DMS114 treated with DMSO at 0.1 percent for 48 hours (cell line): ENCODE measurements around the gene ZNF845.
A peak's percentile ranks its signal among the peaks of the same experiment; 100 is the strongest.
"Not testable (repeated sequence)": the region's sequence is repeated elsewhere in the genome, so short reads cannot be mapped to it uniquely, and the experiment has no call there.

Experiments used
- DNase-seq: peaks from one replicate; lab custom pipeline; 2025; ENCODE audit not compliant: unreplicated experiment; lab: John Stamatoyannopoulos, UW

Gene ZNF845

GRCh38 chr19:53374743-53375142 lies 41.2 kb downstream of the ZNF845 start:
- DNase-seq: no peak

GRCh38 chr19:53381376-53381775 lies 47.8 kb downstream of the ZNF845 start:
- DNase-seq: no peak

GRCh38 chr19:53388168-53388567 lies 54.6 kb downstream of the ZNF845 start:
- no peak for DNase-seq

GRCh38 chr19:53388904-53389303 lies 55.4 kb downstream of the ZNF845 start:
- DNase-seq: no peak

GRCh38 chr19:53389571-53389970 lies 56.0 kb downstream of the ZNF845 start:
- no peak for DNase-seq

- DNase-seq: no peak
Observed at GRCh38 chr19:53389978-53390377, 56.4 kb downstream of the ZNF845 start.

- DNase-seq: no peak
Observed at GRCh38 chr19:53394522-53394973, 61.0 kb downstream of the ZNF845 start.

- peak; percentile 86 for DNase-seq
Observed at GRCh38 chr19:53394974-53395839, 61.7 kb downstream of the ZNF845 start, which contains the start of gene ZNF765. TSS of gene ZNF765 (plus strand) at chr19:53395149. CDS start at chr19:53398016, 2,867 bp downstream.

- not testable (repeated sequence) for DNase-seq
Observed at GRCh38 chr19:53395840-53396524, 62.4 kb downstream of the ZNF845 start.

GRCh38 chr19:53396525-53396868 lies 62.9 kb downstream of the ZNF845 start:
- DNase-seq: no peak

- not testable (repeated sequence) for DNase-seq
Observed at GRCh38 chr19:53397918-53398317, 64.4 kb downstream of the ZNF845 start.
